Activated CD8-positive, alpha-beta T cell treated with anti-CD3 and anti-CD28 coated beads for 36 hours (primary cell): ENCODE measurements around the gene BOD1. TPM values are rescaled to one million over a fixed set of nuclear protein-coding genes. Genes with fewer than 3 reads are reported as not detected.

Source experiments
- ATAC-seq: fragments of 200-7000 bp; cut with Tn5 transposase; one replicate; pipeline ENCODE4 v1.10.0; 2021; ENCODE audit warnings: mild to moderate bottlenecking, moderate library complexity
- CTCF ChIA-PET: fragments of 350-600 bp; sonication (Branson Sonifier 250); formaldehyde crosslinking; loops from one replicate; lab custom pipeline; 2021; ENCODE audit warnings: antibody characterized with exemption; lab: Charles Lee
- POLR2A ChIA-PET: fragments of 350-600 bp; sonication (Branson Sonifier 250); formaldehyde crosslinking; loops from one replicate; lab custom pipeline; 2021; ENCODE audit warnings: antibody characterized with exemption; lab: Charles Lee
- DNase-seq: peaks from one replicate; pipeline ENCODE4 v3.0.0-alpha.2; 2020
- H3K27ac Mint-ChIP-seq: one replicate; pipeline ENCODE4 v1.8.0; 2021; ENCODE audit warnings: mild to moderate bottlenecking, mixed read lengths
- H3K27me3 Mint-ChIP-seq: one replicate; pipeline ENCODE4 v1.8.0; 2021; ENCODE audit warnings: mixed read lengths
- H3K36me3 Mint-ChIP-seq: one replicate; pipeline ENCODE4 v1.8.0; 2021; ENCODE audit warnings: low read depth, mixed read lengths
- H3K4me1 Mint-ChIP-seq: one replicate; pipeline ENCODE4 v1.8.0; 2021; ENCODE audit warnings: low read depth, mixed read lengths
- H3K4me3 Mint-ChIP-seq: one replicate; pipeline ENCODE4 v1.8.0; 2021; ENCODE audit warnings: mild to moderate bottlenecking, moderate library complexity, mixed read lengths
- H3K9me3 Mint-ChIP-seq: one replicate; pipeline ENCODE4 v1.8.0; 2021; ENCODE audit warnings: mixed read lengths
- intact Hi-C: fragments of 100-400 bp; cut with micrococcal nuclease; formaldehyde crosslinking; loops from one replicate; pipeline ENCODE4 v1.10.0; 2022
- total RNA-seq, 2 experiments: library from RNA; stranded (reverse); gene quantifications; one replicate each; pipeline ENCODE4 v1.2.3, GENCODE V29; 2021
- TF ChIP-seq, protein P1 (sequence below): fragments of 200-600 bp; IDR thresholded peaks from one replicate; pipeline ENCODE4 v1.8.0; 2022; ENCODE audit warnings: antibody characterized with exemption, mild to moderate bottlenecking

BOD1 gene
- total RNA-seq, 2 experiments from 2014 or later = 28.1 to 28.7 TPM

DNA sequence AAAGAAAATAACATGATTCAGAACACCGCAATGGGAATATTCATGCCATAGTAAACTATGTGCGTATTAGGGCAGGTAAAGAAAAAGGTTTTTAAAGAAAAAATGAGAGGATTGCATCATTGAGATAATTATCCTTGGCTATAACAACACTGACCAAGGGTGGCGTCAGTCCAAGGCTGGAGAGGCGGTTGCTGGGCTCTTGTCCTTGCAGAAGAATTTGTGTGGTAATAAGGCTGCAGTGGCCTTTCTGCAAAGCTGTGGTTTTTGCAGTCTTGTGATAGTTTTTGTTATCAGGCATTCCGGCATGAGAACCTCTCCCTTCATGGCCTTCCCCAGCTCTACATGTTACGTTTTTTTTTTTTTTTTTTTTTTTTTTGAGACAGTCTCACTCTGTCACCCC, 14.0 kb downstream of the BOD1 start:
- intact Hi-C loops = no loop called here
- ATAC-seq = no peak
- ChIA-PET CTCF (interaction anchor here (1.5 to 2.5 kb wide), 2 partner anchors 11 to 30 kb away, joined by 5 to 7 read pairs; no protein-coding TSS in a partner anchor), POLR2A (no interaction called here)
- Mint-ChIP-seq H3K4me3 (no peak overlapping the region), H3K36me3 (peaks cover 24% of the 10 kb centered on the region), H3K27me3 (no peaks in the 10 kb centered on the region), H3K9me3 (no peaks in the 10 kb centered on the region), H3K27ac (no peak overlapping the region), H3K4me1 (peaks cover 2% of the 10 kb centered on the region)
- TF ChIP-seq, protein P1, sequence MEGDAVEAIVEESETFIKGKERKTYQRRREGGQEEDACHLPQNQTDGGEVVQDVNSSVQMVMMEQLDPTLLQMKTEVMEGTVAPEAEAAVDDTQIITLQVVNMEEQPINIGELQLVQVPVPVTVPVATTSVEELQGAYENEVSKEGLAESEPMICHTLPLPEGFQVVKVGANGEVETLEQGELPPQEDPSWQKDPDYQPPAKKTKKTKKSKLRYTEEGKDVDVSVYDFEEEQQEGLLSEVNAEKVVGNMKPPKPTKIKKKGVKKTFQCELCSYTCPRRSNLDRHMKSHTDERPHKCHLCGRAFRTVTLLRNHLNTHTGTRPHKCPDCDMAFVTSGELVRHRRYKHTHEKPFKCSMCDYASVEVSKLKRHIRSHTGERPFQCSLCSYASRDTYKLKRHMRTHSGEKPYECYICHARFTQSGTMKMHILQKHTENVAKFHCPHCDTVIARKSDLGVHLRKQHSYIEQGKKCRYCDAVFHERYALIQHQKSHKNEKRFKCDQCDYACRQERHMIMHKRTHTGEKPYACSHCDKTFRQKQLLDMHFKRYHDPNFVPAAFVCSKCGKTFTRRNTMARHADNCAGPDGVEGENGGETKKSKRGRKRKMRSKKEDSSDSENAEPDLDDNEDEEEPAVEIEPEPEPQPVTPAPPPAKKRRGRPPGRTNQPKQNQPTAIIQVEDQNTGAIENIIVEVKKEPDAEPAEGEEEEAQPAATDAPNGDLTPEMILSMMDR = no peak
- DNase-seq = no peak

DNA sequence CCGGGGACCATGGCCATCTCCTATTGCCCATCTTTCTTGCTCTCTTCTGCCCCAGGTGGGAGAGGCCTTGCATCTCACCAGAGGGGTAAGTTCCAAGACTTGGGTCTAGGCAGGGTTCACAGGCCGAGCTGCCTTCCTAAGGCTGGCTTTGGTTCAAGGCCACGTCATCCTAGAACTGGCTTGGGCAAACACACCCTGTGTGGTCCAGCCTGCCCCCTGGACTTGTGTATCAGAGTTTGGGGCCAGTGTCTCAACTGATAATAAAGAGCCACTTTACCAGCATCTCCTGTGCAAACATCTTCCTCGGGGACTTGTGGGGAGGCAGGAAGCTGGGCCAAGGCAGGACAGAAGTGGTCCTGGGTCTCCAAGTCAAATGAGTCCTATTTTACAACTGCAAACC, 17.8 kb downstream of the BOD1 start:
- Mint-ChIP-seq H3K4me1 (peaks cover 2% of the 10 kb centered on the region), H3K27ac (no peak overlapping the region), H3K9me3 (peaks cover 13% of the 10 kb centered on the region), H3K4me3 (no peak overlapping the region), H3K27me3 (no peaks in the 10 kb centered on the region), H3K36me3 (peaks cover 22% of the 10 kb centered on the region)
- ChIA-PET CTCF (interaction anchor here (1.0 kb wide), 1 partner anchor 26 kb away, joined by 3 read pairs; no protein-coding TSS in a partner anchor), POLR2A (no interaction called here)
- TF ChIP-seq, protein P1 = no peak
- no peak for DNase-seq
- intact Hi-C loops = no loop called here
- no peak for ATAC-seq

DNA sequence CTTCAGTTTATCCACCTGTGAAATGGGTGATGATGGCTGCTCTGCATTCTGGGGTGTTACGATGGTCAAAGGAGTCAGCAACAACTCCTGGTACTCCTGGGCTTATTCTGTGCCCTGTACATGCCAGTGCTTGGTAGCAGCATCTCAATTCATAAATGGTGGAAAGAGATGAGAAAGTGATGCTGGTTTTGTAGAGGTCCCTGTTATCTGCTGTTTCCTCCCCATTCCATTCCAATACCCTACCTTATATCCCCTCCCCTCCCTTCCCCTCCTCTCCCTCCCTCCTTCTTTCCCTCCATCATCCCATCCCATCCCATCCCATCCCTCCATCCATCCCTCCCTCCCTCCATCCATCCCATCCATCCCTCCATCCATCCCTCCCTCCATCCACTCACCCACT, 19.1 kb downstream of the BOD1 start:
- intact Hi-C loops = no loop called here
- Mint-ChIP-seq H3K9me3 (peaks cover 24% of the 10 kb centered on the region), H3K27me3 (no peaks in the 10 kb centered on the region), H3K27ac (no peak overlapping the region), H3K36me3 (peaks cover 26% of the 10 kb centered on the region), H3K4me1 (peaks cover 2% of the 10 kb centered on the region), H3K4me3 (no peak overlapping the region)
- ChIA-PET POLR2A (no interaction called here), CTCF (no interaction called here)
- no peak for ATAC-seq
- DNase-seq = no peak
- TF ChIP-seq, protein P1 = no peak

DNA sequence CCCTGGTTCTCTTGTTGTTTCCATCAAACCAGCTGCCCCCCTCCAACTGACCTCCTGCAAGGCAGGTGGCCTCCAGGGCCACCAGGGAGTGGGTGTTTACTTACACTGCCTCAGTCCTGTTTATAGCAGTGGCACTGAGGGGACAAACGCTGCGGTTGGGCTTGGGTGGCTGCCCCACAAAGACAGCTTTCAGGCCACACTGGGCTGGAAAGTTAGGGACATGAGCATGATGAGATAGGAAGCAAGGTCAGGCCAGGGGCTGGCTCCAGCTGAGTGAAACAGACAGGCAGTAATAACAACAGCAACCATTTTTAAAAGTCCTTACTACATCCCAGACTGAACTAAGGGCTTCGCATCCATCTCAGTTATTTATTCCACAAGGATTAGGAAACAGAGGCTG, 20.6 kb downstream of the BOD1 start:
- TF ChIP-seq, protein P1 = no peak
- Mint-ChIP-seq H3K27me3 (no peaks in the 10 kb centered on the region), H3K27ac (no peak overlapping the region), H3K4me3 (no peak overlapping the region), H3K9me3 (peaks cover 34% of the 10 kb centered on the region), H3K36me3 (peaks cover 36% of the 10 kb centered on the region), H3K4me1 (no peaks in the 10 kb centered on the region)
- CTCF ChIA-PET = interaction anchor here (1.2 kb wide), 2 partner anchors 14 to 377 kb away, joined by 3 read pairs; no protein-coding TSS in a partner anchor
- DNase-seq = no peak
- POLR2A ChIA-PET = no interaction called here
- ATAC-seq = no peak
- intact Hi-C loops = no loop called here

DNA sequence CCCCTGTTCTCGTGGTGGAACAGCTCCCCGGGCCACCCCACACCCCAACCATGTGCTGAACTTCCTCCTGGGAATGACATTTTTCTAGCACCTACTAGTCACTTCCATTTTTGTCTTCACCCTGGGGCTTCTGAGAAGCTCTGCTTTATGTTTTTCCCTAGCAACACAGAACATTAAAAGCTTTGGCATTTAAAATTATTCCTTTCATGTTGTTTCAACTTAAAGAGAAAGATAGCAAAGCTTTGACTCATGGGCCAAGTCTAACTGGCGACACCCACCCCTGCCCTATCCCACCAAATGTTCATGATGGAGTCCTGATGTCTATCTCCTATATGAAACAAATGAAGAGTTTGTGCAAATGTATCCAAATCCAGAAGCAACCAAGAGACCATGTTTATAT, 22.4 kb downstream of the BOD1 start:
- Mint-ChIP-seq H3K9me3 (peaks cover 43% of the 10 kb centered on the region), H3K4me1 (no peaks in the 10 kb centered on the region), H3K27me3 (no peaks in the 10 kb centered on the region), H3K36me3 (peaks cover 40% of the 10 kb centered on the region), H3K27ac (no peak overlapping the region), H3K4me3 (no peak overlapping the region)
- TF ChIP-seq, protein P1 = no peak
- DNase-seq = no peak
- CTCF ChIA-PET = interaction anchor here (0.8 to 1.5 kb wide), 5 partner anchors 12 to 379 kb away, joined by 3 to 7 read pairs (median 3); no protein-coding TSS in a partner anchor
- intact Hi-C loops = no loop called here
- no peak for ATAC-seq
- POLR2A ChIA-PET = no interaction called here
